Mononuclear cell (primary cell): ENCODE measurements around the gene CAPN10. TPM values are rescaled to one million over a fixed set of nuclear protein-coding genes. Genes with fewer than 3 reads are reported as not detected.

Experiments used
- H3K27me3 ChIP-seq: 2 replicates; pipeline ENCODE4 v1.6.0; 2011; ENCODE audit warnings: low read length, control low read depth; ENCODE audit not compliant: insufficient read depth
- H3K4me1 ChIP-seq: 2 replicates; pipeline ENCODE4 v1.5.1; 2011; ENCODE audit warnings: mild to moderate bottlenecking, low read length, control low read depth; ENCODE audit not compliant: insufficient read depth
- H3K4me3 ChIP-seq: 2 replicates; pipeline ENCODE4 v1.5.1; 2011; ENCODE audit warnings: mild to moderate bottlenecking, low read length, moderate library complexity
- H3K9me3 ChIP-seq: 2 replicates; pipeline ENCODE4 v1.5.1; 2011; ENCODE audit warnings: low read depth, mild to moderate bottlenecking, control low read depth, low read length
- total RNA-seq: library from RNA; depleted of rRNA; stranded (reverse); fragments of >200 nt; gene quantifications from one replicate; pipeline ENCODE4 v1.2.3, GENCODE V29; 2012

Gene CAPN10
- total RNA-seq, 1 donor: 18.2 TPM

DNA sequence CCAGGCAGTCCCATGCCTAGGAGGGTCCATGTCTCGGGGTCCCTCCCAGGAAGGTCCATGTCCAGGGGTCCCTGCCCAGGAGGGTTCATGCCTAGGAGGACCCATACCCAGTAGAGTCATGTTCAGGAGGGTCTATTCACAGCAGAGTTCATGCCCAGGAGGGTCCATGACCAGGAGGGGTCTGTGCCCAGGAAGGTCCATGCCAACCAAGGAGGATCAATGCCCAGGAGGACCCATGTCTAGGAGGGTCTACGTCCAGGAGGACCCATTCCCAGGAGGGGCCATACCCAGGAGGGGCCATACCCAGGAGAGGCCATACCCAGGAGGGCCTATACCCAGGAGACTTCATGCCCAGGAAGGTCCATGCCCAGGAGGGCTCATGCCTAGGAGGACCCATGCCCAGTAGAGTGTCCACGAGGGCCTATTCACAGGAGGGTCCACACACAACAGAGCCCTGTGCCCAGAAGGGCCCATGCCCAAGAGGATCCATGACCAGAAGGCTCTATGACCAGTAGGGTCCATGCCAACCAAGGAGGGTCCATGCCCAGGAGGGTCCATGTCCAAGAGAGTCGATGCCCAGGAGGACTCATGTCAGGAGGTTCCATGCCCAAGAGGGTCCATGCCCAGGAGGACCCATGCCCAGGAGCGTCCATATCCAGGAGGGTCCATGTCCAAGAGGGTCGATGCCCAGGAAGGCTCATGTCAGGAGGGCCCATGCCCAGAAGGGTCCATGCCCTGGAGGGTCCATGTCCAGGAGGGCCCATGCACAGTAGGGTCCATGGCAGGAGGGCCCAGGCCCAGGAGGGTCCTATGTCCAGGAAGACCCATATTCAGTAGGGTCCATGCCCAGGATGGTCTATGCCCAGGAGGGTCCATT lies 48.8 kb downstream of the CAPN10 start:
- H3K4me3 ChIP-seq: no peak overlapping the region
- no peaks in the 10 kb centered on the region for H3K4me1 ChIP-seq
- H3K27me3 ChIP-seq: no peaks in the 10 kb centered on the region
- no peaks in the 10 kb centered on the region for H3K9me3 ChIP-seq

DNA sequence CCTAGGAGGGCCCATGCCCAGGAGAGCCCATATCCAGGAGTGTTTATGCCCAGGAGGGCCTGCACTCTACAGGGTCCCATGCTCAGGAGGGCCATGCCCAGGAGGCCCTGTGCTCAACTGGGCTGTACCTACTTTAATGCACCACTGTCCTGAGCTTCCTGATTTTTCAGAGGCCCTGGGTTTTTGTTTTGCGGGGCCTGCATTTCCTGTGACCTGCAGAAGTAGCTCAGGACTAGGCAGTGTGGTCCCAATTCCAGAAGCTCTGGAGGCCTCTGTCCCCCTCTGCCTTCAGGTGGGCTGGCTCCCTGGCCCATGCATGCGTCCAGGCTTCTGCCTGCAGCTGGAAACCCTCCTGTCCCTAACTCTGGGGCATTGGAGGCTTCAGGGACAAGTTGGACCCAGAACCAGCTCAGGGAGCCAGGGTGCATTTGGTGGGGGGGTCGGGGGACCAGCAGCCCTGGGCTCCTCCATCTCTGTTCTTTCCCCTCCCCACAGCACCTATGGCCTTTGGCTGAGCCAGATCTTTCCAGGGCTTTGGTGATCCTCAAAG lies 49.5 kb downstream of the CAPN10 start:
- Histone ChIP-seq H3K4me3 (no peak overlapping the region), H3K27me3 (no peaks in the 10 kb centered on the region), H3K9me3 (no peaks in the 10 kb centered on the region), H3K4me1 (no peaks in the 10 kb centered on the region)

DNA sequence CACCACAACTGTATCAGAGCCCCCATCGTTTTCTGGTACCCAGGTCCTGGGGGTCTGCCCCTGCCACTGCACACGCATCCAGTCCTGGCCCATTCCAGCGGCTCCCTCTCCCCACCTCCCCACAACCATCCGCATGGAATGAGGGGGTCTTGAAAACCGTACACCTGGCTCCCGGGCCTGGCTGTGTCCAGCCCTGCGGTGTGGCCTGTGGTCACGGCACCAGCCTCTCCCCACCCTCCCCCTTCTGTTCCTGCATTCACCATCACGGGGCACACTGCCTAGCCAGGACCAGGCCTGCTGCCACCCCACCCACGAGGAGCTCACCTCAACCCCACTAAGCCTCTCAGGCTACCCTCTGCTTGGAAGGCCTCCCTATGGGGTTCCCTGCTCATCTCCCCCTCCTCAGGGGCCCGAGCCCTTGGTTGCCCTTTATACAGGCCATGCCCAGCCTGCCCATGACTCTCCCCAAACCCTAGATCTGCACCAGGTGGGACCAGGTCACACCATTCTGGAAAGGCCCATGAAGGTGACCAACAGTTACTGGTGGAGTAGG lies 50.1 kb downstream of the CAPN10 start:
- H3K4me1 ChIP-seq: no peaks in the 10 kb centered on the region
- no peaks in the 10 kb centered on the region for H3K27me3 ChIP-seq
- no peaks in the 10 kb centered on the region for H3K9me3 ChIP-seq
- no peak overlapping the region for H3K4me3 ChIP-seq

DNA sequence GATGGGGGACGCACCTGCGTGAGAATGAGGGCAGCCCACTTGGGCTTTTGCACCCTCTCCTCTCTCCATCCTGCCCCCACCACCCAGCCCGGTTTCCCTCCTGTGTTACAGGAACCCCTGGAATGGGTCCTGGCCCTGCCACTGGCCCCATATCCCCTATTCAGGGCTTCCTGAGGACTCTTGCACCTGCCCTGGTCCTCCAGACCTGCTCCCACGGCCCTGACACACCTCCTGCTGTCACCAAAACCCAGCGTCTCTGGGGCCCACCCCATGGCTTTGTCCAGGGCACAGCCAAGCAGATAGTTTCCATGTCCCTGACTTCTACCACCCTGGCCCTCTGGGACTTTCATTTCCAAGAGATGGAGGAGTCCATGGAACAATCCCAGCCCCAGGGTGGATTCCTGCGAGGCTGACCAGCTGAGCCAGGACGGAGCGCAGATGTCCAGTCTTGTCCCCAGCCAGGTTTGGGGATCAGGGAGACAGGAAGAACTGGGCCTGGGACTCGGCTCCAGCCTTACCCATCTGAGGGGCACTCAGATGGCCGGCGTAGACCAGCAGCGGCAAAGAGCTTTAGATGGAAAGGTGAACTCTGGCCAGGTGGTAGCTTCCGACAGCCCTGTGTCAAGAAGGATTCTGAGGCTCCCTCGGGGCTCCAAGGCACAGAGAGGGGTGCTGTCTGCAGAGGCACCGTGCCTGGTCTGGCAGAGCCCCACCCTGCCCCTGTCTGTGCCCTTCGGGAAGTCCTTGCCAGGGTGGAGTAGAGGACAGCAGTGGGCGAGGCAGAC lies 50.8 kb downstream of the CAPN10 start:
- no peak overlapping the region for H3K4me3 ChIP-seq
- H3K4me1 ChIP-seq: no peaks in the 10 kb centered on the region
- H3K27me3 ChIP-seq: no peaks in the 10 kb centered on the region
- H3K9me3 ChIP-seq: no peaks in the 10 kb centered on the region

DNA sequence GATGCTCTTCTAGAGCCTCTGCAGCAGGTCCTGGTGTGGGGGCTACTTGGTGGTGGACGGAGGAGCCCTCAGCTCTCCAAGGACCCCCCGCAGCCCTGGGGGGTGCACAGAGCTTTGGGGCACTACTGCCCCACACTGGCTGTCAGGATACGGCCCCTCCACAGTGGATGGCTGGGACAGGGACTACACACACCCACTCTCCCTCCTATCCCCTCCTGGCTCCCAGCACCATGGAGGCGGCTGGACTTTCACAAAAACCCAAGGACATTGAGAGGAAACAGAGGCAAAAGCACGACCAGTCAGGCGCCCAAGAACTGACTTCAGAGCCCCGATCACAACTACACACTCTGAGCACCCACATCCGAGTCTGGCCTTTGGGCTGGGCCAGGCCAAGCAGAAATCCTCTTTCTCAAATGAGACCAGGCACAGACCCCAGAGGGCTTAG lies 51.4 kb downstream of the CAPN10 start:
- Histone ChIP-seq H3K4me3 (no peak overlapping the region), H3K4me1 (no peaks in the 10 kb centered on the region), H3K9me3 (no peaks in the 10 kb centered on the region), H3K27me3 (no peaks in the 10 kb centered on the region)

DNA sequence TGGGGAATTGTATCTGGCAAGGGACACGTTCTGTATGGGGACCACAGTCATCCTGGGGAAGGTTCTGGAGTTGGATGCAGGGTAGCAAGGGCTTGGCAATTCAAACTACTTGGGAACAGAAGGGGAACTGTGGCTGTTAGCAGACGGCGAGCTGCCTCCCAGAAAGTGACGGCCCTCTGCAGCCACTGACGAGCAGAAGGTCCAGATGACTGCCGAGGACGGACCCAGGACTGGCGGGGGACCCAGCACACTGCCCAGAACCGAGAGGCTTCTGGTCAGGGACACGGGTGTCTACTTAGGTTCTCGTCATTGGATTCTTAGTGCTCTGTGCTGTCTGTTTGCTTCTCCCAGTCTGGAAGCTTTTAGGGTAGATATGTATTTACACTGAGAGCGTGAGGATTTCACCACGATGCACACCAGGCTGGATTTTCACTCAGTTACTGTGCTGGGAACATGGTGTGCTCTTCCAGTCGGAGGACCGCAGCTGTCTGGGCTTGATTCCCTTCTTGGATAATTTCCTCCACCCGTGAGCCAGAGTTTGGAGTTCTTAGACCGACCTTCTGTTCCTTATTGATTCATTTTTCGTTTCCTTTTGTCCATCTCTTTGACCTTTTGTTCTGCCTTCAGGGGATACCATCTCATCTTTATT lies 52.1 kb downstream of the CAPN10 start:
- Histone ChIP-seq H3K4me1 (no peaks in the 10 kb centered on the region), H3K27me3 (no peaks in the 10 kb centered on the region), H3K9me3 (no peaks in the 10 kb centered on the region), H3K4me3 (no peak overlapping the region)

DNA sequence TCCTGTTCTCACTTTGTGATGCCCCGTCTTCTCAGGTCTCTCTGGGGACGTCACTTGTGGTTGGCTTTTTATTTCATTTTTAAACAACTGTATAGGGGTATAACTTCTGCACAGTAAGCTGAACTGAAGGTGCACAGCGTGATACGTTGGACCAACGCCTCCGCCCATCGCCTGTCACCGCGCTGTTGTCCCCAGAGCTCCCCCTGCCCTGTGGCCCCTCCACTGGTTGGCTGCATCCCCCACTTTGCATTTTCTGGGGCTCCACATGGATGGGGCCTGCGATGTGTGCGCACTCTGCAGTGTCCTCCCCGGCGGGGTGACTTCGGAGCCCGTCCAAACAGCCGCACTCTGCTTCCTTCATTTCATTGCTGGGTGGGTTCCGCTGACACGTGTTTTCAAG lies 53.0 kb downstream of the CAPN10 start:
- H3K27me3 ChIP-seq: no peaks in the 10 kb centered on the region
- H3K4me1 ChIP-seq: no peaks in the 10 kb centered on the region
- H3K4me3 ChIP-seq: no peak overlapping the region
- H3K9me3 ChIP-seq: no peaks in the 10 kb centered on the region

DNA sequence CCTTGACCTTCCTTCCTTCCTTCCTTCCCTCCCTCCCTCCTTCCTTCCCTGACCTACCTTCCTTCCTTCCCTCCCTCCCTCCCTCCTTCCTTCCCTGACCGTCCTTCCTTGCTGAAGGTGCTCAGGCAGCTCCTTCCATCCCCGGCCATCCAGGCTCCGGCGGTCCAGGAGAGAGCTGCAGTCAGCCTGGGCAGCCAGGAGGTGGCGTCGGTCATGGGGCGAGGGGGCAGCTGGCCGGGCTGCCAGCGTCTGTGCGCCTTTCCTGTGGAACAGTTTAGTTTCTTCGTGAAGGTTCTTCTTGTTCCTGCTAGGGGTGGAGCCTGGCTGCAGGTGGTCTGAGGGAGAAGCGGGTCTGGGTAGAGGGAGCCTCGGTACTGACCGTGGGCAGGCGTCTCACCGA lies 54.4 kb downstream of the CAPN10 start:
- H3K4me3 ChIP-seq: no peak overlapping the region

DNA sequence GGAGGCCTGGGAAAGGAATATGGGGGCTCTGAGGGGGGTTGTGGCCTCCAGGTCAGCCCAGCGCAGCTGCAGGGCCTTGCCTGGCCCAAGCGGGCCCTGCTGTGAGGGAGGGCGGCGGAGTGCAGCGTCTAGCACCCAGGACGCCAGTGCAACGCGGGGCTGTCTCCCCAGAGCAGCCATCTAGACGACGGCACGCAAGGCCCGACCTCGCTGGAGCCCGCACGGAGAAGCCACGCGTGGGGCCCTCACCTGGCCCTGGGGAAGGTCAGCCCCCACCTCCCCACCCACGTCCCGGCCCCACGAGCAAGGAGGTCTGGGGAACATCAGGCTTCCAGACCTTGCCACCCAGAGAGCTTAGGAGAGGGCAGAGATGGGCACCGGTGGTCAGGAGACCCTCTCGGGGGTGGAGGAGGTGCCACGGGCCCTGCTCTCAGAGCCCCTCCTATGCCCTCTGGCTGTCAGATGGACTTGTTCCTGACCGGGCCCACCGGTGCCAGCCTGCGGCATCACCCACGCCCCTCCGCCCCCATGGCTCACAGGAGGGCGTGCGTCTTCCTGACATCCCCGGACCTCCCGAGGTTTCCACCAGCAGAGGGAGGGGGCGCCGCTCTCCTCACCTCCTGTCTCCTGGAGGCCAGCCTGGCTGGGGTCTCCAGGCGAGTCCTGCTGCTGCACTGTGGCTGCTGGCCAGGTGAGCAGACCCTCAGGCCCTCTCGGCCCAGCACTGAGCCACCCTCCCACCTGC lies 55.7 kb downstream of the CAPN10 start:
- Histone ChIP-seq H3K4me3 (no peak overlapping the region), H3K4me1 (no peaks in the 10 kb centered on the region), H3K9me3 (no peaks in the 10 kb centered on the region), H3K27me3 (no peaks in the 10 kb centered on the region)

More for the DNA sequence above, 54.4 kb downstream of the CAPN10 start:
- H3K27me3 ChIP-seq: no peaks in the 10 kb centered on the region
- H3K4me1 ChIP-seq: no peaks in the 10 kb centered on the region
- H3K9me3 ChIP-seq: no peaks in the 10 kb centered on the region

DNA sequence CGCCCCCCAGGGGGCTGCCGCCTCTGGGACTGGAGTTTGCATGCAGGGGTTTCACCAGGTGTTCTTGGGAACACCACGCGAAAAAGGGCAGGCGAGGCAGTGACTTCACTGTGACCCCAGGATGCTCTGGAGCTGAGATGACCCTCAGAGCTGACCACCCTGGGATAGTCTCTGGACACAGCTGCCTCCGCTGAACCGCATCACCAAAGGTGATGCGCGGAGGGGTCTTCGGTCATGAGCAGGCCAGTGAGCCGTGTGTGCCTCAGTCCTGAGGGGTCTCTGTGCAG lies 56.2 kb downstream of the CAPN10 start:
- H3K4me1 ChIP-seq: no peaks in the 10 kb centered on the region
- H3K27me3 ChIP-seq: no peaks in the 10 kb centered on the region
- no peak overlapping the region for H3K4me3 ChIP-seq

DNA sequence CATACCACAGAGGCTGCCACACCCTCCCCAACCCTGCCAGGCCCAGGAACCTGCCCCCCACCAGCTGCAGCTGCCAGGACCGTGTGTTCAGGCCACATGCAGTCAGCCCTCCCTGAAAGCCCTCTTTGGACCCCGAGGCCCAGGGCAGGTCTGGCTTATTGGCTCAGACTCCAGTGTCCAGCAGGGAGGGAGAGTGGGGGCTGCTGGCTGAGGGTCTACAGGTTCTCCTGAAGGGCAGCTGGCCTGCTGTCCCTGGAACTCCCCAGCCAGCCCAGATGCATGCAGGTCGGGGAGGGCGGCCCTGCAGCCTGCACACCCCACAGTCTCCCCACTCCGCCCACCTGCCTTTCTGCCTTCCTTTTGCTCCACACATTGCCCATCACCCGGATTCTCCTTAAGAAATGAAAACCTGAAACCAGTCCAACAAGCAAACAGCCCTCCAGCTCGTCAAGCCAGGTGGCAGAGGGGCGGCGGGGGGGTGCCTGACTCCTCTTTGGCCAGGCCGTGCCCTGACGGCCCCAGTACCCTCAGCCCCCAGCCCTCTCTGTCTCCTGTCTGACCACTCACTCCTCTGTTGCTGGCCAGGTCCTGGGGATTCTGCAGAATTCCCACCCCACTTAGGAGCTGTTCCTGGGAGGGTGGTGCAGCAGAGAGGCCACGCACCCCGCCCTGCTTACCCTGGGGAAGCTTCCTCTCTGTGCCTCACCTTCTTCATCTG lies 56.7 kb downstream of the CAPN10 start:
- Histone ChIP-seq H3K4me1 (no peaks in the 10 kb centered on the region), H3K4me3 (no peak overlapping the region), H3K27me3 (no peaks in the 10 kb centered on the region), H3K9me3 (no peaks in the 10 kb centered on the region)

More for the DNA sequence above, 56.2 kb downstream of the CAPN10 start:
- H3K9me3 ChIP-seq: no peaks in the 10 kb centered on the region

DNA sequence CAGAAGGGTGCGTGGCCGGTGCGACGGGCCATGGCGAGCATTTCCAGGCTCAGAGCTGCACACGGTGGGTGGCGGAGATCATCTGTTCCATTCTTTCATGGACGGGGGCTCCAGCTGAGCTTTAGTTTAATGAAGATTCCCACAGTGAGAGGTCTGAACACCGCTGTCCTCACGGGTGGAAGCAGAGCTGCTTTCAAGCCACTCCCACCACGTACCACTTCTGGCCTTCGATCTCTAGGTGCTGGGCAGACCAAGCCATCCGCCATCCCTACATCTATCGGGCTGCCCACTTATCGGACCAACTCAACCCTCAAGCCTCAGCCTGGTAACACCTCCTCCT lies 57.2 kb downstream of the CAPN10 start:
- Histone ChIP-seq H3K9me3 (no peaks in the 10 kb centered on the region), H3K4me1 (no peaks in the 10 kb centered on the region), H3K4me3 (no peak overlapping the region), H3K27me3 (no peaks in the 10 kb centered on the region)

DNA sequence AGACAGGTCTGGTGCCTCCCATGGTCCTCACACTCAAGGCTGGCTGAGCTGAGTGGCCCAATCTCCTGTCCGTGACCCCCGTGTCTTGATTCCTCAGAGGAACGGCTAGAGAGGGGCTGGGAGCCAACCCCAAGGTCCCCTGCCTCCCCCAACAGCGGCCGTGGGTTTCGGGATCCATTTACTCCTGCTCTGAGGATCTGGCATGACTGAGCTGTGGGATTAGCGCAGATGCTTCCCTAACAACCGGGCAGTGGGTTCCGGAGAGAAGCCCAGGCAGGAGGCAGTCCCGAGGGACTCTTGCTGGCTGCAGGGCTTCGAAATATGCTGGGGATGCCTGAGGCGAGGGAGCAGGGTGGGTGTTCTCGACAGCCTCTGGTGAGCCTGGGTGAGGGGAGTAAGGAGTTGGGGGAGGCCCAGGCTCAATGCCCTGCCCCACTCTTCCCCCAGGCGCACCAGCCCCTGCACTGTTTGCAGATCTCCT lies 57.7 kb downstream of the CAPN10 start:
- no peaks in the 10 kb centered on the region for H3K4me1 ChIP-seq
- H3K27me3 ChIP-seq: no peaks in the 10 kb centered on the region
- H3K4me3 ChIP-seq: no peak overlapping the region
- no peaks in the 10 kb centered on the region for H3K9me3 ChIP-seq

DNA sequence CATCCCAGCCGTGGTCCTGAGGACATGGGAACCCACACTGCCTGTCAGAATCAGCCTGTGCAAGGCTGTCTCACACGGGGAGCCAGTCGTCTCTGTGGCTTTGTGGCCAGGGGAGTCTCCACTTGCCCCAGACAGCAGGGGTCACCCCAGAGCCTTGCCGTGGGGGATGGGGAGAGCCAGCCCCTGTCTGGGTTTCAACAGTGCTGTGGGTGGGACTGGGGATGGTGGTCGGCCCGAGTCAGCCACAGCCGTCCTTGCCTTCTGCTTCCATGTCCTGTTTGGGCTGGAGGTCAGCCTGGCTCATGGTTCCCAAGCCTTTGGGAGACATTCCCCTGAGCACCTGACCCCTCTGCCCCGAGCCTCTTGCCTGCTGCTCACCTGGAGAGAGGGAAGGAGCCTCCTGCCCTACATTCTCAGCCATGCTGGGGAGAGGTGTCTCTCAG lies 58.3 kb downstream of the CAPN10 start:
- Histone ChIP-seq H3K4me3 (no peak overlapping the region), H3K4me1 (no peaks in the 10 kb centered on the region), H3K27me3 (no peaks in the 10 kb centered on the region), H3K9me3 (no peaks in the 10 kb centered on the region)
